HL-60 (cell line): ENCODE results near the gene ZSWIM3.
A peak's percentile ranks its signal among the peaks of the same experiment; 100 is the strongest.

Source experiments
- GABPA ChIP-seq: IDR thresholded peaks from 2 replicates; pipeline ENCODE4 v1.6.1; 2012; ENCODE audit warnings: low read depth
- POLR2AphosphoS5 ChIP-seq: IDR thresholded peaks from 2 replicates; pipeline ENCODE4 v1.6.1; 2012; ENCODE audit warnings: low read depth
- TF ChIP-seq, protein P1 (sequence below): IDR thresholded peaks from one replicate; pipeline ENCODE4 v1.5.1; 2011; ENCODE audit warnings: low read length, control low read depth, inconsistent platforms; ENCODE audit not compliant: insufficient read depth
- TF ChIP-seq, protein P2 (sequence below): IDR thresholded peaks from 2 replicates; pipeline ENCODE4 v1.6.1; 2012; ENCODE audit warnings: low read depth; ENCODE audit not compliant: insufficient replicate concordance

DNA sequence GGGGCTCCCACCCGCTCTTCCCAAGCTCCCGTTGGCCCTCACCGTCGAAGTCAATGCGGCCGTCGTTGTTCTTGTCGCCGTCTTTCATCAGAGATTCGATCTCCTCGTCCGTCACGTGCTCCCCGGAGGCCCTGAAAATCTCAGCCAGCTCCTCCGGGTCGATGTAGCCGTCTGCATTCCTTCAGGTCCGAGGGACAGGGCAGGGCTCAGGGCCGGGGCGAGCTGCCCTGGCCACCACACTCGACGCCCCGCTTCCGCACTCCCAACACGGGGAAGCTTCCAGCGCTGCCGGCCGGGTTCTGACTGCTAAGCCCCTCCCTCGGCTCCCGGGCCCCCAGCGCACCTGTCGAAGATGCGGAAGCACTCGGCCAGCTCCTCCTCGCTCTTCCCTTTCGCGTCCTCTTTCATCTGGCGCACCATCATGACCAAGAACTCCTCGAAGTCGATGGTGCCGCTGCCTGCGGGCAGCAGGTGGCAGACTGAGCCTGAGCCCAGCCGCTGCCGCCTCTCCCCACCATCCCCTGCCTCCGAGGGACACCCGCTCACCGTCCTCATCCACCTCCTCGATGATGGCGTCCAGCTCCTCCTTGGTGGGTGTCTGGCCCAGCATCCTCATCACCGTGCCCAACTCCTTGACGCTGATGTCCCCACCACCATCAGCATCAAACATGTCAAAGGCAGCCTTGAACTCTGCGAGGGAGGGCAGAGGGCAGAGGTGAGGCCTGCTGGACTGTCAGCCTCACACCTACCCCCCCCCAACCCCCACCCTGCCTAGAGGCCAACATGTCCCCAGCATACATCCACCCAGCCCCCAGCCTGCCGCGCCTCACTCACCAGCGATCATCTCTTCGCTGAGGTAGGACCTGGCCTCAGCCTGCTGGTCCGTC, 33.2 kb upstream of the ZSWIM3 start:
- TF ChIP-seq, protein P1, sequence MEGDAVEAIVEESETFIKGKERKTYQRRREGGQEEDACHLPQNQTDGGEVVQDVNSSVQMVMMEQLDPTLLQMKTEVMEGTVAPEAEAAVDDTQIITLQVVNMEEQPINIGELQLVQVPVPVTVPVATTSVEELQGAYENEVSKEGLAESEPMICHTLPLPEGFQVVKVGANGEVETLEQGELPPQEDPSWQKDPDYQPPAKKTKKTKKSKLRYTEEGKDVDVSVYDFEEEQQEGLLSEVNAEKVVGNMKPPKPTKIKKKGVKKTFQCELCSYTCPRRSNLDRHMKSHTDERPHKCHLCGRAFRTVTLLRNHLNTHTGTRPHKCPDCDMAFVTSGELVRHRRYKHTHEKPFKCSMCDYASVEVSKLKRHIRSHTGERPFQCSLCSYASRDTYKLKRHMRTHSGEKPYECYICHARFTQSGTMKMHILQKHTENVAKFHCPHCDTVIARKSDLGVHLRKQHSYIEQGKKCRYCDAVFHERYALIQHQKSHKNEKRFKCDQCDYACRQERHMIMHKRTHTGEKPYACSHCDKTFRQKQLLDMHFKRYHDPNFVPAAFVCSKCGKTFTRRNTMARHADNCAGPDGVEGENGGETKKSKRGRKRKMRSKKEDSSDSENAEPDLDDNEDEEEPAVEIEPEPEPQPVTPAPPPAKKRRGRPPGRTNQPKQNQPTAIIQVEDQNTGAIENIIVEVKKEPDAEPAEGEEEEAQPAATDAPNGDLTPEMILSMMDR: peak; percentile 25
- TF ChIP-seq POLR2AphosphoS5 (no peak), GABPA (no peak)
- TF ChIP-seq, protein P2, sequence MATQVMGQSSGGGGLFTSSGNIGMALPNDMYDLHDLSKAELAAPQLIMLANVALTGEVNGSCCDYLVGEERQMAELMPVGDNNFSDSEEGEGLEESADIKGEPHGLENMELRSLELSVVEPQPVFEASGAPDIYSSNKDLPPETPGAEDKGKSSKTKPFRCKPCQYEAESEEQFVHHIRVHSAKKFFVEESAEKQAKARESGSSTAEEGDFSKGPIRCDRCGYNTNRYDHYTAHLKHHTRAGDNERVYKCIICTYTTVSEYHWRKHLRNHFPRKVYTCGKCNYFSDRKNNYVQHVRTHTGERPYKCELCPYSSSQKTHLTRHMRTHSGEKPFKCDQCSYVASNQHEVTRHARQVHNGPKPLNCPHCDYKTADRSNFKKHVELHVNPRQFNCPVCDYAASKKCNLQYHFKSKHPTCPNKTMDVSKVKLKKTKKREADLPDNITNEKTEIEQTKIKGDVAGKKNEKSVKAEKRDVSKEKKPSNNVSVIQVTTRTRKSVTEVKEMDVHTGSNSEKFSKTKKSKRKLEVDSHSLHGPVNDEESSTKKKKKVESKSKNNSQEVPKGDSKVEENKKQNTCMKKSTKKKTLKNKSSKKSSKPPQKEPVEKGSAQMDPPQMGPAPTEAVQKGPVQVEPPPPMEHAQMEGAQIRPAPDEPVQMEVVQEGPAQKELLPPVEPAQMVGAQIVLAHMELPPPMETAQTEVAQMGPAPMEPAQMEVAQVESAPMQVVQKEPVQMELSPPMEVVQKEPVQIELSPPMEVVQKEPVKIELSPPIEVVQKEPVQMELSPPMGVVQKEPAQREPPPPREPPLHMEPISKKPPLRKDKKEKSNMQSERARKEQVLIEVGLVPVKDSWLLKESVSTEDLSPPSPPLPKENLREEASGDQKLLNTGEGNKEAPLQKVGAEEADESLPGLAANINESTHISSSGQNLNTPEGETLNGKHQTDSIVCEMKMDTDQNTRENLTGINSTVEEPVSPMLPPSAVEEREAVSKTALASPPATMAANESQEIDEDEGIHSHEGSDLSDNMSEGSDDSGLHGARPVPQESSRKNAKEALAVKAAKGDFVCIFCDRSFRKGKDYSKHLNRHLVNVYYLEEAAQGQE: no peak
